Esophagus muscularis mucosa (tissue), 4 donors: ENCODE results near the gene CTPS2.

Source experiments
- EP300 ChIP-seq: sonication (generic); formaldehyde crosslinking; IDR thresholded peaks from one replicate; pipeline ENCODE4 v1.6.1; 2017; ENCODE audit warnings: antibody characterized with exemption
- POLR2AphosphoS5 ChIP-seq, 2 donors: sonication (generic); formaldehyde crosslinking; IDR thresholded peaks; one replicate each; pipeline ENCODE4 v1.6.1; 2017; ENCODE audit warnings: antibody characterized with exemption in 2 of 2
- TF ChIP-seq, protein P1 (sequence below), 3 experiments: fragments of 200-600 bp in 2 of 3; fragments of 450-650 bp in 1 of 3; sonication (generic) in 2 of 3; IDR thresholded peaks; one replicate each; pipeline ENCODE4 v1.5.1; 2017 to 2019; ENCODE audit warnings: antibody characterized with exemption in 3 of 3, mild to moderate bottlenecking in 2 of 3, moderate library complexity in 1 of 3

DNA sequence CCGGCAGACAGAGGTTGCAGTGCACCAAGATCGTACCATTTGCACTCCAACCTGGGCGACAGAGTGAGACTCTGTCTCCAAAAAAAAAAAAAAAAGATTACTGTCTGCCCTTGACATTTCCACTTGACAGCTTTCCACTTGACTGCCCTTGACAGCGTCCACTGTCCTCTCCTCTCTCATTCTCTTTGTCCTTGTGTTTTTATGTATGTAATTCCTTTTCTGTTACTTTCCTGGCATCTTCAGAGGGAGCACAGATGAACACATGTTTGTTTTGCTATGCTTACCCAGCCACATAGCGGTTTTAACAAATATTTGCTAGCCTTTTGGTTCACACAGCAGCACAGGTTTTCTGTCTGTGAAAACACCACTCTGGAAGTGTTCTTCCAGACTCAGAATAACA lies 33.2 kb upstream of the CTPS2 start:
- TF ChIP-seq EP300 (no peak), POLR2AphosphoS5 (IDR thresholded peaks at IDR 0.05) (no peak)
- TF ChIP-seq, protein P1, sequence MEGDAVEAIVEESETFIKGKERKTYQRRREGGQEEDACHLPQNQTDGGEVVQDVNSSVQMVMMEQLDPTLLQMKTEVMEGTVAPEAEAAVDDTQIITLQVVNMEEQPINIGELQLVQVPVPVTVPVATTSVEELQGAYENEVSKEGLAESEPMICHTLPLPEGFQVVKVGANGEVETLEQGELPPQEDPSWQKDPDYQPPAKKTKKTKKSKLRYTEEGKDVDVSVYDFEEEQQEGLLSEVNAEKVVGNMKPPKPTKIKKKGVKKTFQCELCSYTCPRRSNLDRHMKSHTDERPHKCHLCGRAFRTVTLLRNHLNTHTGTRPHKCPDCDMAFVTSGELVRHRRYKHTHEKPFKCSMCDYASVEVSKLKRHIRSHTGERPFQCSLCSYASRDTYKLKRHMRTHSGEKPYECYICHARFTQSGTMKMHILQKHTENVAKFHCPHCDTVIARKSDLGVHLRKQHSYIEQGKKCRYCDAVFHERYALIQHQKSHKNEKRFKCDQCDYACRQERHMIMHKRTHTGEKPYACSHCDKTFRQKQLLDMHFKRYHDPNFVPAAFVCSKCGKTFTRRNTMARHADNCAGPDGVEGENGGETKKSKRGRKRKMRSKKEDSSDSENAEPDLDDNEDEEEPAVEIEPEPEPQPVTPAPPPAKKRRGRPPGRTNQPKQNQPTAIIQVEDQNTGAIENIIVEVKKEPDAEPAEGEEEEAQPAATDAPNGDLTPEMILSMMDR (IDR thresholded peaks at IDR 0.05) = no peak
